Stimulated activated CD8-positive, alpha-beta memory T cell treated with anti-CD3 and anti-CD28 coated beads, Interleukin-2, amount 100 ng/mL, for 1 hour (primary cell): Measurements from ENCODE around the gene TXN.
"Not testable (repeated sequence)": the region's sequence is repeated elsewhere in the genome, so short reads cannot be mapped to it uniquely, and the experiment has no call there.

Experiments used
- DNase-seq, 2 donors: peaks; one replicate each; pipeline ENCODE4 v3.0.0-alpha.2; 2020; ENCODE audit warnings: low read depth in 2 of 2

The TXN gene

GRCh38 chr9:110257097-110257841, 962 bp upstream of the TXN start:
- no peak for DNase-seq

- no peak for DNase-seq
Observed at GRCh38 chr9:110255463-110256379, 586 bp downstream of the TXN start.

- no peak for DNase-seq
Observed at GRCh38 chr9:110255034-110255462, 1.3 kb downstream of the TXN start.

GRCh38 chr9:110254500-110254899, 1.8 kb downstream of the TXN start:
- no peak for DNase-seq

- no peak for DNase-seq
Observed at GRCh38 chr9:110252509-110253139, 3.7 kb downstream of the TXN start.

- not testable (repeated sequence) for DNase-seq
Observed at GRCh38 chr9:110251770-110252169, 4.5 kb downstream of the TXN start.

GRCh38 chr9:110251212-110251611, 5.1 kb downstream of the TXN start:
- no peak for DNase-seq

- DNase-seq = no peak
Observed at GRCh38 chr9:110249603-110250002, 6.7 kb downstream of the TXN start.

- no peak for DNase-seq
Observed at GRCh38 chr9:110248361-110248760, 7.9 kb downstream of the TXN start.

GRCh38 chr9:110246214-110246613, 10.1 kb downstream of the TXN start:
- no peak for DNase-seq

GRCh38 chr9:110244616-110245015, 11.7 kb downstream of the TXN start:
- DNase-seq = no peak

GRCh38 chr9:110241858-110242321, 14.4 kb downstream of the TXN start:
- no peak for DNase-seq

GRCh38 chr9:110241260-110241857, 14.9 kb downstream of the TXN start:
- DNase-seq = no peak

GRCh38 chr9:110240198-110240597, 16.1 kb downstream of the TXN start:
- DNase-seq = no peak

- no peak for DNase-seq
Observed at GRCh38 chr9:110228321-110228720, 28.0 kb downstream of the TXN start.

GRCh38 chr9:110224583-110224982, 31.7 kb downstream of the TXN start:
- no peak for DNase-seq

GRCh38 chr9:110220809-110221208, 35.5 kb downstream of the TXN start:
- DNase-seq = no peak

GRCh38 chr9:110217656-110218099, 38.6 kb downstream of the TXN start:
- DNase-seq = no peak

- DNase-seq = no peak
Observed at GRCh38 chr9:110214586-110215355, 41.5 kb downstream of the TXN start.

- no peak for DNase-seq
Observed at GRCh38 chr9:110214090-110214489, 42.2 kb downstream of the TXN start.
